HG02610 (cell line): ENCODE results near the gene DROSHA.
"Not testable (repeated sequence)": the region's sequence is repeated elsewhere in the genome, so short reads cannot be mapped to it uniquely, and the experiment has no call there.

Experiments
- ATAC-seq: cut with Tn5 transposase; IDR thresholded peaks from one replicate; pipeline ENCODE4 v1.9.1; 2021; ENCODE audit warnings: mild to moderate bottlenecking, moderate library complexity; ENCODE audit not compliant: unreplicated experiment

DROSHA gene

GRCh38 chr5:31421806-31422586, 109.9 kb downstream of the DROSHA start:
- ATAC-seq: no peak

- ATAC-seq: no peak
Observed at GRCh38 chr5:31417512-31417911, 114.4 kb downstream of the DROSHA start.

GRCh38 chr5:31416547-31416946, 115.3 kb downstream of the DROSHA start:
- no peak for ATAC-seq

GRCh38 chr5:31415960-31416359, 115.9 kb downstream of the DROSHA start:
- no peak for ATAC-seq

GRCh38 chr5:31415009-31415923, 116.6 kb downstream of the DROSHA start:
- no peak for ATAC-seq

- no peak for ATAC-seq
Observed at GRCh38 chr5:31413030-31413812, 118.7 kb downstream of the DROSHA start.

- ATAC-seq: no peak
Observed at GRCh38 chr5:31412324-31412723, 119.6 kb downstream of the DROSHA start.

GRCh38 chr5:31410089-31410488, 121.8 kb downstream of the DROSHA start:
- no peak for ATAC-seq

GRCh38 chr5:31408814-31409213, 123.1 kb downstream of the DROSHA start:
- ATAC-seq: no peak

- no peak for ATAC-seq
Observed at GRCh38 chr5:31407921-31408693, 123.8 kb downstream of the DROSHA start.

- no peak for ATAC-seq
Observed at GRCh38 chr5:31404325-31404724, 127.6 kb downstream of the DROSHA start.

- ATAC-seq: no peak
Observed at GRCh38 chr5:31401691-31402090, 130.2 kb downstream of the DROSHA start.

- ATAC-seq: no peak
Observed at GRCh38 chr5:31397926-31398557, 133.9 kb downstream of the DROSHA start.

- no peak for ATAC-seq
Observed at GRCh38 chr5:31396611-31397295, 135.1 kb downstream of the DROSHA start.

GRCh38 chr5:31395450-31396045, 136.3 kb downstream of the DROSHA start:
- not testable (repeated sequence) for ATAC-seq

- ATAC-seq: no peak
Observed at GRCh38 chr5:31393126-31393525, 138.8 kb downstream of the DROSHA start.

GRCh38 chr5:31392061-31392460, 139.8 kb downstream of the DROSHA start:
- ATAC-seq: no peak

GRCh38 chr5:31390256-31390655, 141.6 kb downstream of the DROSHA start:
- no peak for ATAC-seq
